Measurements from ENCODE around the gene RAB22A.

Gene RAB22A

DNA sequence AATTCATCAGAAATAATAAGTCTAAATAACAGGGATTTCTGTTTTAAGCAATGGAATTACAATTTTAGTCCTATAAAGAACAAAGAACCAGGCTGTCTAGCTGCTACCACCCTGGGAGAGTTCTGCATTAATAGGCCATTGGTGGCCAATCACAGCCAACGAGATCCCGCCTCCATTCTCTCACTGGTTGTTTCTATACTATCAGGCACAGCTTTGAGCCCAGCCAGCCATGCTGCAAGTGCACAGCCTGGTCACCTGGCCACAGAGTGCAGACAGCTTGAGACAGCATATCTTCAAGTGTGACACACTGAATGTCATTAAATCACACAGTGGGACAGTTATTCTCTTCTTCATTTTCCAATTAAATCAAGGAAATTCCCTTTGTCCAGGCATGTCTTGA is 16.1 kb upstream of the RAB22A start:
- peaks cover 37% of the 10 kb centered on the region for H3K4me1 Mint-ChIP-seq

GRCh38 chr20:58294497-58295455 is 14.7 kb upstream of the RAB22A start:
- Mint-ChIP-seq H3K36me3 (peaks cover 30% of the 10 kb centered on the region), H3K4me3 (no peak overlapping the region), H3K4me1 (peaks cover 37% of the 10 kb centered on the region), H3K27ac (no peak overlapping the region), H3K27me3 (no peaks in the 10 kb centered on the region), H3K9me3 (no peaks in the 10 kb centered on the region)
- ATAC-seq: no peak

More for the DNA sequence above, 16.1 kb upstream of the RAB22A start:
- Mint-ChIP-seq H3K9me3 (no peaks in the 10 kb centered on the region), H3K27me3 (no peaks in the 10 kb centered on the region), H3K27ac (no peak overlapping the region), H3K36me3 (peaks cover 30% of the 10 kb centered on the region), H3K4me3 (no peak overlapping the region)
- ATAC-seq: no peak

- no peaks in the 10 kb centered on the region for H3K27me3 Mint-ChIP-seq
- H3K27ac Mint-ChIP-seq: no peak overlapping the region
- H3K4me1 Mint-ChIP-seq: peaks cover 40% of the 10 kb centered on the region
Measured at GRCh38 chr20:58296051-58296837, 13.3 kb upstream of the RAB22A start.

DNA sequence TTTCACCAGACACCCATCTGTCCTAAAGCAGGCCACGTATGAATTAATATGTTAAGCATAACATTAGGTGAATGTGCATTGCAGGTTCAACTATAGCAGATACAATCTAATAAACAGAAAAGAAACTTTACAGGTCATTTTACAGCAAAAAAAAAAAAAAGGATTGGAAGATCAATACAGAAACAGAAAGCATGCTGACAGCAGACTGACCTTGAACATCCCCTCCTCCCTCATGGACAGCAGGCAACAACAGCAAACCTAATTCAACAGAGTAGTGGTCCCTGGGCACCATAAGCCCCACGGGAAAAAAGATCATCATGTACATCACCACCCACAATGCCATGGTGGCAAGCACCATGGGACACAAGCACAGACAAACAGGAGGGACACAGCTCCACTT is 12.1 kb upstream of the RAB22A start:
- Mint-ChIP-seq H3K27ac (no peak overlapping the region), H3K36me3 (peaks cover 34% of the 10 kb centered on the region), H3K4me3 (no peak overlapping the region), H3K9me3 (no peaks in the 10 kb centered on the region), H3K4me1 (peaks cover 46% of the 10 kb centered on the region), H3K27me3 (no peaks in the 10 kb centered on the region)
- no peak for ATAC-seq

More at GRCh38 chr20:58296051-58296837, 13.3 kb upstream of the RAB22A start:
- H3K9me3 Mint-ChIP-seq: no peaks in the 10 kb centered on the region
- no peak overlapping the region for H3K4me3 Mint-ChIP-seq
- peaks cover 30% of the 10 kb centered on the region for H3K36me3 Mint-ChIP-seq
- ATAC-seq: no peak

GRCh38 chr20:58300321-58300720 is 9.2 kb upstream of the RAB22A start:
- no peak overlapping the region for H3K27ac Mint-ChIP-seq
- H3K9me3 Mint-ChIP-seq: no peaks in the 10 kb centered on the region
- ATAC-seq: no peak
- H3K36me3 Mint-ChIP-seq: peaks cover 41% of the 10 kb centered on the region
- H3K4me1 Mint-ChIP-seq: peaks cover 56% of the 10 kb centered on the region
- no peaks in the 10 kb centered on the region for H3K27me3 Mint-ChIP-seq
- H3K4me3 Mint-ChIP-seq: no peak overlapping the region

DNA sequence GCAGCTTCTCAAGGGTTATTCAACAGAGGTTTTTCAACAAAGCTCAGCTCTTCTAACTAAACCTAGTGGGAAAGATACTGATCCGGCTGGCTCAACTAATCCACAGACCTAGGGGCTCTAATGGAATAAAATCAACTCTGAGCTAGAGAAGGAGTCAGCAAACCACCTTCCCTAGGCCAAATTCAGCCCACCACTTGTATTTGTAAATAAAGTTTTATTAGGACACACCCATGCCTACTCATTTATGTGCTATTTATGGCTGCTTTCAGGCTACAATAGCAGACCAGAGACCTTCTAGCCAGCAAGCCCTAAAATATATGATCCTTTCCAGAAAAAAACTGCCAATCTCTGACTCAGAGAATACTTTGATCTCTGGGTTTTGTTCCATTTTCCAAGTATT is 6.0 kb upstream of the RAB22A start:
- ATAC-seq: no peak
- peaks cover 41% of the 10 kb centered on the region for H3K36me3 Mint-ChIP-seq
- peak overlapping the region; percentile 70 for H3K27ac Mint-ChIP-seq
- peaks cover 74% of the 10 kb centered on the region for H3K4me1 Mint-ChIP-seq
- no peaks in the 10 kb centered on the region for H3K27me3 Mint-ChIP-seq
- no peak overlapping the region for H3K4me3 Mint-ChIP-seq
- H3K9me3 Mint-ChIP-seq: no peaks in the 10 kb centered on the region

DNA sequence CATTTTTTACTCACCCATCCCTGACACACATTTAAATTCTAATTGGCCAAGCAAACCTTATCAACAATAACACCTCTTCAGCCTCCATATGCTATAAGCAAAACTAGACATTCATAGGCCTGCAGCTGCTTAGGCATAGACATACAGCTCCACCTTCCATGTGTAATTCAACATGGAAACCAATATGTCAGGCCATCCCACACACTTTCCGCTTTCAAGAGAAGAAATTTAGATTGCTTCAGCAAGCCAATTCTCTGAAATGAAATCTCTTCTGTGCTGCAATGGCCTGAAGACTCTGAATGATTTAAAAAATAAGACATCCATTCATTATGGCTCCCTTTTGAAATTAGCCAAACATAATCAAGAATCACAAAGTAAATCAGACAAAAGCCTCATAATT is 4.5 kb upstream of the RAB22A start:
- H3K9me3 Mint-ChIP-seq: no peaks in the 10 kb centered on the region
- peaks cover 41% of the 10 kb centered on the region for H3K36me3 Mint-ChIP-seq
- ATAC-seq: no peak
- H3K27me3 Mint-ChIP-seq: no peaks in the 10 kb centered on the region
- peaks cover 76% of the 10 kb centered on the region for H3K4me1 Mint-ChIP-seq
- H3K27ac Mint-ChIP-seq: peak overlapping the region; percentile 87
- H3K4me3 Mint-ChIP-seq: no peak overlapping the region

GRCh38 chr20:58306421-58307261 is 2.9 kb upstream of the RAB22A start:
- H3K27me3 Mint-ChIP-seq: no peaks in the 10 kb centered on the region
- peak; percentile 82 for ATAC-seq
- H3K4me1 Mint-ChIP-seq: peaks cover 65% of the 10 kb centered on the region
- peak overlapping the region; percentile 32 for H3K4me3 Mint-ChIP-seq
- peaks cover 28% of the 10 kb centered on the region for H3K36me3 Mint-ChIP-seq
- H3K9me3 Mint-ChIP-seq: no peaks in the 10 kb centered on the region
- peak overlapping the region; percentile 87 for H3K27ac Mint-ChIP-seq

GRCh38 chr20:58307270-58307669 is 2.2 kb upstream of the RAB22A start:
- H3K4me1 Mint-ChIP-seq: peaks cover 61% of the 10 kb centered on the region
- H3K27me3 Mint-ChIP-seq: no peaks in the 10 kb centered on the region
- peak overlapping the region; percentile 32 for H3K4me3 Mint-ChIP-seq
- ATAC-seq: no peak
- peak overlapping the region; percentile 87 for H3K27ac Mint-ChIP-seq
- H3K36me3 Mint-ChIP-seq: peaks cover 25% of the 10 kb centered on the region
- H3K9me3 Mint-ChIP-seq: no peaks in the 10 kb centered on the region

- Mint-ChIP-seq H3K9me3 (no peaks in the 10 kb centered on the region), H3K4me3 (peak overlapping the region; percentile 83), H3K27me3 (no peaks in the 10 kb centered on the region), H3K4me1 (peaks cover 56% of the 10 kb centered on the region), H3K27ac (peak overlapping the region; percentile 87), H3K36me3 (peaks cover 21% of the 10 kb centered on the region)
- no peak for ATAC-seq
Measured at GRCh38 chr20:58308290-58308679, 1.2 kb upstream of the RAB22A start.

DNA sequence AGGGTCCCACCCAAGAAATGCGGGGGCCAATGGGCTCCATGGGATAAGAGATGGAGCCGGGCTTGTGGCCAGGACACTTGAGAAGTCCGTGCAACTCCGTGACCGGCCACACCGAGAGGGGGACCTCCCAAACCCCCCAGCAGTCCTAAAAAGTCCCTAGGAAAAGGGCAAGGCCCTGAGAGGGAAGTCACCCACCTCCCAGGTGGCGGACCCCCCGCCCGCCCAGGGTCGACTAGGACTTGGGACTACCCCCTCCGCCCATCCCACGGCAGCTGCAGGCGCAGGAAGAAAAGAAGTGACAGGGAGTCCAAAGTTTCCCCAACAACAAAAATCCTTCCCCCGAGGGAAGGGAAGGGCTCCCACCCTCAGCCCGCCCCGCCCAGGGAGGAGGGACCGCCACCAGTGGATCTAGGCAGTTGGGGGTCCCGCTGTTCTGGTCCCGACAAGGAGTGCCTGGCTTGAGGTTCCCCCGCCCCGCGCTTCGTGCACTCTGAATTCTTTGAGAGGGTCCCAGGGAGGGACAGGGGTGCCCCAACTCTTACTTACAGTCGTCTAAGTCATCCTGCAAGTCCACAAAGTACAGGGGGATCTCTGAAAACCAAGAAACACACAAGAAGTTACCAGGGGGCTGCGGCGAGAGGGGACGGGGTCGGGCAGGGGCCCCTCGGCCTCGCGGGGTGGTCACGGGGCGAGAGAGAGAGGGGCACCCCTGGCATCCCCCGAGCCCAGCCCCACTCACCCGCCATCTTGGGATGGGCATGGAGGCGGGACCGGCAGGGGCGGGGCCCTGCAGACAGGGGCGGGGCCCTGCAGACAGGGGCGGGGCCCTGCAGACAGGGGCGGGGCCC is 611 bp upstream of the RAB22A start:
- Mint-ChIP-seq H3K27me3 (no peaks in the 10 kb centered on the region), H3K4me1 (peaks cover 56% of the 10 kb centered on the region), H3K9me3 (no peaks in the 10 kb centered on the region), H3K4me3 (peak overlapping the region; percentile 83), H3K27ac (peak overlapping the region; percentile 87), H3K36me3 (peaks cover 20% of the 10 kb centered on the region)
- ATAC-seq: peak; percentile 81

- no peak for ATAC-seq
- H3K36me3 Mint-ChIP-seq: peaks cover 18% of the 10 kb centered on the region
- H3K4me1 Mint-ChIP-seq: peaks cover 54% of the 10 kb centered on the region
- peak overlapping the region; percentile 87 for H3K4me3 Mint-ChIP-seq
- no peaks in the 10 kb centered on the region for H3K27me3 Mint-ChIP-seq
- H3K9me3 Mint-ChIP-seq: no peaks in the 10 kb centered on the region
- peak overlapping the region; percentile 86 for H3K27ac Mint-ChIP-seq
Measured at GRCh38 chr20:58310291-58310782, 822 bp downstream of the RAB22A start.

DNA sequence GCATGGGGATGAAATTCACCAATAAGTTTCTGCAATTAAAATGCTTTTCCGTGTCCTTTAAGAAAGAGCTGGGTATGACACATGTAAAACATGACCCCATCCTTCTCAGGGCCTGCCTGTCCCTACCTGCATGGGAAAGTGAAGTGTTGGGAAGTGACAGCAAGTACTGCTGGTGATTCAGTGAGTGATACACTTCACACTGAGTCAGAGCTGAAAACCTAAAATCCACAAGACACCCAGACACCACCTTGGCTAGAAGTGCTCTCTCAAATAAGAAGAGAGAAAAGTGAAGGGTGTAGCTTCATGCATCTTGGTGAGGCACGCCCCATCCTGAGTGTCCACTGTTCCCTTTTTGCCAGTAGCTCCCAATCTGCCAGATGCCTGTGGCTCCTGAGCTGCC is 3.3 kb downstream of the RAB22A start:
- no peaks in the 10 kb centered on the region for H3K27me3 Mint-ChIP-seq
- H3K36me3 Mint-ChIP-seq: peaks cover 38% of the 10 kb centered on the region
- no peak overlapping the region for H3K27ac Mint-ChIP-seq
- H3K9me3 Mint-ChIP-seq: no peaks in the 10 kb centered on the region
- peaks cover 37% of the 10 kb centered on the region for H3K4me1 Mint-ChIP-seq
- no peak for ATAC-seq
- no peak overlapping the region for H3K4me3 Mint-ChIP-seq

GRCh38 chr20:58313396-58313795 is 3.9 kb downstream of the RAB22A start:
- H3K4me1 Mint-ChIP-seq: peaks cover 33% of the 10 kb centered on the region
- peaks cover 40% of the 10 kb centered on the region for H3K36me3 Mint-ChIP-seq
- ATAC-seq: no peak
- H3K27ac Mint-ChIP-seq: no peak overlapping the region
- H3K4me3 Mint-ChIP-seq: no peak overlapping the region
- no peaks in the 10 kb centered on the region for H3K27me3 Mint-ChIP-seq
- no peaks in the 10 kb centered on the region for H3K9me3 Mint-ChIP-seq
